ENCODE data around the gene MMAB.

MMAB gene

DNA sequence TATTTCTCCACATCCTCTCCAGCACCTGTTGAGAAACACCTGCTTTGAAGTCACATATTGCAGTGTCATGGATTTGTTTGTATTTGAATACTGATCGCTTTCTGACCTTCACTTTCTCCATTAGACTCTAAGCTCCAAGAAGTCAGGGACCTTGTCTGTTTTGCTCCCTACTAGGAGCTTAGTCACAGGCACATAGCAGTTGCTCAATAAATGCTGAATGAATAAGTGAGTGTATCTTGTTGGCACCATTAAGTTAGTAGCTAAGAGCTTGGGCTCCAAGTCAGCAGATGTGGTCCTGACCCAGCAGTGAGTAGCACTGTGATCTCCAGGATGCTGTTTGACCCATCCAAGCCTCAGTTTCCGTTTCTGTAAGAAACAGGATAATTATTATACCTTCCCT lies 10.4 kb upstream of the MMAB start:
- no peak for DNase-seq (ENCODE audit: low spot score)

DNA sequence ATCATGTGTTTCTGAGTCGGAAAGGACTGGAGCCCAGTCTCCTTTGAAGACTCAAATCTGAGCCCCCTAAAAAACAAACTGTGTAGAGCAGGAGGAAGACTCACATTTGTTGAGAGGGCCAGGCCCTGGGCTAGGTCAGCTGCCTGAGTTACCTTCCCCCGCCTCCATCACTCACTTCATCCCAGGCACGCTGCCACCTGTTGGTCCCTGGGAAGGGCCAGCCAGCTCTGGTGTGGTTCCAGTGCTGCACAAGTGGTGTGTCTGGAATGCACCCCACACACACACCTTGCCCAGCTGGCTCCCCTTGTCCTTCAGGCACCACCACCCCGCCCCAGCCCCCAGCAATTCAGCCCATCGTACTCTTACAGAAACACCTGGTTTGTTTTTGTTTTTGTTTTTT lies 9.3 kb upstream of the MMAB start:
- no peak for DNase-seq (ENCODE audit: low spot score)

DNA sequence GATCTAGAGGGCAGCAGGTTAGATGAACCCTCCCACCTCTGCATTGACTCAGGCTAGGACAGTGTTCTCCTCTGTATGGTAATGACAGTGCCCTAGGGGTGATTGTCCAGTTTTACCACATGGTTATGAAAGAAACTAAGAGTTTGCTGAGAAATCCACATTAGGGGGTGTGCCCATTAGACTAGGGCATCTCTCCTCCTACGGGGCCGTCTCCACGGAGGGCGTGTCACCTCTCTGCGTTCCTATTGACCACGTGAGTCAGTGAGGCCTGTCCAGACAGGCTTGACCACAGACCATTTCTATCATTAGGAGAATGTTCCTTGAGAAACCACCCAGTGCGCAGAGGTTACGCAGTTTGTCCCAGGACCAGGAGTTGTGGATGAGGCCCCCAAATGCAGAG lies 8.6 kb upstream of the MMAB start:
- DNase-seq (ENCODE audit: low spot score) = no peak

DNA sequence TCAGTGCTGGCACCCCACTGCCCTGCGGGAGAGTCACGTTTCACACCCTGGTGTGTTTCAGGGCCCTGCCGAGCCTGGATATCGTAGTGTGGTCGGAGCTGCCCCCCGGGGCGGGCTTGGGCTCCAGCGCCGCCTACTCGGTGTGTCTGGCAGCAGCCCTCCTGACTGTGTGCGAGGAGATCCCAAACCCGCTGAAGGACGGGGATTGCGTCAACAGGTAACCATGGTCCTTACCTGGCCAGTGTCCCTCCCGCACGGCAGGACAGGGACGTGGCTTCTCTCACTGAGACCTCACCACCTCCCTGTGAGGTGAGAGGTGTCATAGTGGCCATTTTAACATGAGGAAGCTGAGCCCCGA lies 8.0 kb upstream of the MMAB start:
- no peak for DNase-seq (ENCODE audit: low spot score)

DNA sequence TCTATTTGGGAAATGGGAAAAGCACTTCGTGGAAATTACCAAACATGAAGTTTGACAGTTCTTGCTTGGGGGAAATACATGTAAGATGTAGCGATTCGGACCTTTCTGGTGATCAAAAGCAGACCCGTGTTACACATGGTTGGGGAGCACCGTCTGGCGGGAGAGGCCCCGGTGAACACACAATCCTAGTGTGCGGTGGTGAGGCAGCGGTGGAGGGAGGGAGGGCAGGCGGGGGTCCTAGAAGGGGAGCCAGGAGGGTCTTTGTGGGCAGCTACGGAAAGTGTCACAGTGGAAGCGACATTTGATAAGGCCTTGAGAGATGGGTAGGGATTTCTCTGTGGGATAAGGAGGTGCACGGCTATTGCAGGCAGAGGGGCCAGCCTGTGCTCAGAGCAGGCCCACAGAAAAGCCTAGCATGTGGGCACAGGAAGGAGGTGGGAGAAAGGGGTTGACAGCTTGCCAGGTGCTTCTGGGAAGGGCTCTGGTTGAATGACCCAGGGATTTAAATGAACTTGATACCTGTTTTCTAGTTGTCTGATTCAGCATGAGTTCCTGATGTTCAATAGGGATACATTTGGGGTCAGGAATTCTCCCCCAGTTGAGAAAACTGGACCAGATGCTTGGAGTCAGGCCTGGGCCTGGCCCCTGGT lies 7.5 kb upstream of the MMAB start:
- DNase-seq (ENCODE audit: low spot score) = no peak

DNA sequence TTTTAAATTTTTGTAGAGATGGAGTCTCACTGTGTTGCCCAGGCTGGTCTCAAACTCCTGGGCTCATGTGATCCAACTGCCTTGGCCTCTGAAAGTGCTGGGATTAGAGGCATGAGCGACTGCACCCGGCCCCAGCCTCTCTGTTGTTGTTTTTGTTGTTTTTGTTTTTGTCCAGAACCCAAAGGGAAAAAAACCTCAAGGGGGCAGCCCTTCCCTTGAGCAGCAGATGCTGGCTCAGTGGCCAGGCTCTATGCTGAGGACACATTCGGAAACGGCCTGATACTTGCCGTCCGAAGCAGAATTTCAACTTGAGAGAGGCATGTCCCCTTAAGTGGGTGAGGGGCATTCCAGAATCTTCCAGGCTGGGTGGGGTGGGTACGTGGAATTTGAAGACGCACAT lies 7.0 kb upstream of the MMAB start:
- no peak for DNase-seq (ENCODE audit: low spot score)

DNA sequence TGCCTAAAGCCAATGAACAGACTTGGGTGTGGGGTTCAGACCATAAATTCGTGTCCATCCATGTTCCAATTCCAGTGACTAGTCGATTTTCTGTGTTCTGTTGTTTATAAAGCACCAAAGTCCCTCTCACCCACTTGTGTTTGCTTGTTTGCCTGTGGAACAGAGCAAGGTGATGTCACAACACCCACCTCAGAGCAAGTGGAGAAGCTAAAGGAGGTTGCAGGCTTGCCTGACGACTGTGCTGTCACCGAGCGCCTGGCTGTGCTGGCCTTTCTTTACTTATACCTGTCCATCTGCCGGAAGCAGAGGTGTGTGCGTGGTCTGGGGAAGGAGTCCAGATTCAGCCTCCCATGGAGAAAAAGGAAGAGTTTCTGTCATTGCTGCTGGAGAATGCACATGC lies 6.3 kb upstream of the MMAB start:
- no peak for DNase-seq (ENCODE audit: low spot score)

DNA sequence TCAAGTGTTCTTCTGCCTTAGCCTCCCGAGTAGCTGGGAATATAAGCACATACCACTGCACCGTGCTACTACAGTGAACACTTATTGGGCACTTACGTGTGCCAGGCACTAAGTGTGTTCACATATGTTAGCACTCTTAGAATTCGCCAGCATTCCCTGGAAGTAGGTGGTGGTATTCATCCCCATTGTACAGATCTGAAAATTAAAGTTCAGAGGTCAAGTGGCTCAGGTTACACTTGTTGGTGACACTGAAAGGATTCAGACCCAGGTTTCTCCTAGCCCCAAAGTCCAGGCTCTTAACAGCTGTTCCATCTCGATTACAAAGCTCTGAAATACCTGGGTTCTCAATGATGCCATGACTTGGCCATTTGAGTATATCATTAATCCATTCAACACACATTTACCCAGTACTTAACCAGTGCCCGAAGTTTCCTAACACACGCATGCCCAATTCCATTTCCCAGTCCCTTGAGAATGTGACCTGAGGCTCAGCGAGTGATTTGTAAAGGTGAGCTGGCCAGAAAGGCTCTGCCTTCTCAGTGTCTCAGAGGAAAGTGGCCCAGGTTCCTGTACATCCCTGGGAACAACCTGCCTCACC lies 5.1 kb upstream of the MMAB start:
- no peak for DNase-seq (ENCODE audit: low spot score)

DNA sequence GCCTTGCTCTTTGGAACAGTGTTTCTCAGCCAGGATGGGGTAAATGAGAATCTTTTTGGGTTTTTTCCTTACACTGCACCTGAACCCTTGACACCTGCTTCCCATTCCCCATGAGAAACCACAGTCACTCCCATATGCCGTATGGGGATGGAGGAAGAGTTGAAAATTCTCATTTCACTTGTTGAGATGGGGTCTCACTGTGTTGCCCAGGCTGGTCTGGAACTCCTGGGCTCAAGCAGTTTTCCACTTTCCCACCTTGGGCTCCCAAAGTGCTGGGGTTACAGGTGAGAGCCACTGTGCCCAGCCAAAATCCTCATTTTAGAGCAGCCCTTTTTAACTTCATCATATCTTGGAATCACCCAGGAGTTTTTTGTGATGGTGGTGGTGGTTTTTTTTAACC lies 4.0 kb upstream of the MMAB start:
- DNase-seq (ENCODE audit: low spot score) = no peak

DNA sequence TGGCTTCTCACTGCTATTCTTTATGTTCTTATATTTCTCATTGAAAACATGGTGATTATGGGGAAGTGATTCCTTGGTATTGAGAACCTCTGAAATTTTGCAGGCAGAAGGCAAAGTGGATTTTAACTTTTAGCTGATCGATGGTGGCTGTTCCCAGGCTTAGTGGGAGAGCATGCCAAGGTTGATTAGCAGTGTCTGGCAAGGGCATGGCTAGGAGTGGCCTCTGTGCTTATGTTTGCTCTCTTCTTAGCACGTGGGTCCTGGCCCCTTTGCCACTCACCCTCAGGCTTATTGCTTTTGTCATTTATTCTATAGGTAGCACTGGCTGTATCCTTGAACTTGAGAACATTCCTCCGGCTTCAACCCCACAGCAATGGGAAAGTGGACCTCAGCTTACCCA lies 2.4 kb upstream of the MMAB start:
- DNase-seq (ENCODE audit: low spot score) = no peak

DNA sequence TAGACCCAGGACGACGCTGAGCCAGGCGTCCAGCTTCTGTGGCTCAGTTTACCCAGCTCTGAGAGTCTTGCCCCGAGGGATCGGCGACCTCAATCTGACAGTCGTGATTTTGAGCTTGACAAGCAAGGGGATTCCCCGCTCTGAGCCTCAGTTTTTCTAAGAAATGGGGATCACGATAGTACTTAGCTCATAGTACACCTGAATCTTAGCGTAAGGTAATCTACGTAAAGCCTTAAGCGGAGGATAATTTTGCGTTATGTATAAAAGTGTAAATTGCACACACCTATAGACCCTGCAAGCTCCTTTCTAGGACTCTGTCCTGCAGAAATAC lies 575 bp upstream of the MMAB start:
- no peak for DNase-seq (ENCODE audit: low spot score)

DNA sequence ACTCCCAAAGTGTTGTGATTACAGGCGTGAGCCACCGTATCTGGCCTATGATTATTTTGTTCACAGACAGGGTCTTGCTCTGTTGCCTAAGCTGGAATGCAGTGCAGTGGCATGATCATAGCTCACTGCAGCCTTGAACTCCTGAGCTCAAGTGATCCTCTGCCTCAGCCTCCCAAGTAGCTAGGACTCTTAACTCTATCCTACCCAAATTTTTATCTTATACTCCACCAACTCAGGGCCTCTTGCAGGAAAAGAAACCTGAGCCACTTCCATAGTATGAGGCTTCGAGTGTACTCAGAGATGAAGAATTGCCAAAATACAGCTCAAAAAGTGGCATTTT lies 828 bp downstream of the MMAB start:
- no peak for DNase-seq (ENCODE audit: low spot score)

DNA sequence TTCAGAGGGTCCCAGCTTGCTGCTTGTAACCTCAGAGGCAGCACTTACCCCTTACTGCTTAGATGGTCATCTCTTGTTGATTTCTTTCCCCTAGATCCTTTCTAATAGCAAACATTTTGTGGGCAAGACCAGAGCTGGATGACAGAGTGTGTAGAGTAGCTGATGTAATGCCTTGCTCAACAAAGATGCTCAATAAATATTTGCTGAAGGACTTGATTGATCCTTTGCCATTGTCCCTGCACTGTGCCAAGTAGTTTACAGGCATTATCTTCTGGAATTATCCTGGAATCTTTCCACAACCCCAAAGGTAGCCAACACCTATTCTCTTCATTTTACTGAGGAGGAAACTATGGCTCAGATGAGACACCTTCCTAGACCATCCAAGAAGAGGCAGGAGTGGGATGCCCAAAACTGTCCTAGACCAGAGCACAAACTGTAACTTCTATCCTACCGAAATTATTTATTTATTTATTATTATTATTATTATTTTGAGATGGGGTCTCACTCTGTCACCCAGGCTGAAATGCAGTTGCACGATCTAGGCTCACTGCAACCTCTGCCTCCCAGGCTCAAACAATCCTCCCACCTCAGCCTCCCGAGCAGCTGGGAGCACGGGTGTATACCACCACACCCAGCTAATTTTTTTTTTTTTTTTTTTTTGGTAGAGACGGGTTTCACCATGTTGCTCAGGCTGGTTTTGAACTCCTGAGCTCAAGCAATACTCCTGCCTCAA lies 1.4 kb downstream of the MMAB start:
- DNase-seq (ENCODE audit: low spot score) = no peak

DNA sequence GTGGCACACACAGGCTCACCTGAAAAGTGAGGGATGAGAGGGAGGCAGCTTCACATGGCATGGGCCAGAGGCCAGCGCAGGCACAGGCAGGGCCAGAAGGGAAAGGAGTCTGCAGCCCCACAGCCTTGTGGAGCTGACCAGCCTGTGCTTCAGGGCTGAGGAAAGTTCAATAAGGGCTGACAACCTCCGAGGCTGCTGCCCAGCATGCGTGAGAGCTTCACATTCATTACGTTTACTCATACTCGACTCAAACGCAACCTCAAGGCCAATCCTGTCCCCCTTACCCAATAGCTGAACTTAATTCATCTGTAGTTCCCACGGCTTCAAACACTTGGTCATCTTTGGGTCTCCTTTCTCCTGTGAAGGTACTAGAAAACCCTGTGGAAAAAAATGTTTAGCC lies 4.8 kb downstream of the MMAB start:
- no peak for DNase-seq (ENCODE audit: low spot score)

DNA sequence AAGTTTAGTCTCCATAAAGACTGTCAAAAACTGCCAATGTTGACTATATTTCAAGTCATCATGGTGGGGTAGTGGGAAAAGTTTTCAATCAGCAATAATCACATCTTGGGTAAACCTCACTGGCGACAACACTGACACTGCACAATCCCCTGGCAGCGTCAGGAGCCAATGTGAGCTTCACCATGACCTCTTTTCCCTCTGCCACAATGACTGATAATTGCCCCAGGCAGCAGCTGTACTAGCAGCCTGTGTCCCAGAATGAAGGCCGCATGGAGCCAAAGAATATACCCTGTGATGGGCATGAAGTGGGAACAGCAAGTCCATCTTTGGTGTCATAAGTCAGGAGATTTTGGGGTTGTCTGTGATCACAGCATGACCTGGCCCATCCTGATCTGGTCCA lies 5.3 kb downstream of the MMAB start:
- DNase-seq (ENCODE audit: low spot score) = no peak

DNA sequence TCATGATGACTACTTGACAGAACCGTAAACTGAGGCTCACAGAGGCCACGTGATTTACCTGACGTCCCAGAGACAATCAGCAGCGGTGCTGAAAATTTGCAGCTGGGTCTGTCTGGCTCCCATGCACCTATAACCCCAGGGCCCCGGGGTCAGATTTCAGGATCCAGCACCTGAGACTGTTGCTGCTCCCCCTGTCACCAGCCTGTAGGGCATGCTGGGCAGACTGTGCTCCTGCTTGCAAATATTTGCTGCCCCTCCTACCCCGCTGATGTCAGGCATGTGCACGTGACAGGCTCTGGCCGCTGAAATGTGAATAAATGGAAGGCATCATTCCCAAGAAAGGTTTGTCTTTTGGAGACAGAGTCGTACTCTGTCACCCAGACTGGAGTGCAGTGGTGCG lies 6.0 kb downstream of the MMAB start:
- no peak for DNase-seq (ENCODE audit: low spot score)

DNA sequence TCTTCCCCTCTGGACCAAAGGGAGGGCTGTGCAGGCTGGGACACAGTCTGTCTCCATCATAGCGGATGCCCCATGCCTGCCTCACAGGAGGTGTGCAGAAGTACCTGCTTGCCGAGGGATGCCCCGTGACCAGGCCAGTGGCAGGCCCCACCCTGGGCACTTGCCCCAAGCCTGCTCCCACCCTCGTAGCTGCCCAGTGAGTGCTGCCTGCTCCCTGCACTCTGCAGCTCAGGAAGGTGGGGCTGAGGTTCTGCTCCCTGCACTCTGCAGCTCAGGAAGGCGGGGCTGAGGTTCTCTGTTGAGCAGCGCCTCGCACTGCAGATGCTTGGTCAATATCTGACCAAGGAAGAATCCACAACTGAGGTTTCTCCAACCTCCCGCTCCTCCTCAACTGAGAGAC lies 6.9 kb downstream of the MMAB start:
- no peak for DNase-seq (ENCODE audit: low spot score)

DNA sequence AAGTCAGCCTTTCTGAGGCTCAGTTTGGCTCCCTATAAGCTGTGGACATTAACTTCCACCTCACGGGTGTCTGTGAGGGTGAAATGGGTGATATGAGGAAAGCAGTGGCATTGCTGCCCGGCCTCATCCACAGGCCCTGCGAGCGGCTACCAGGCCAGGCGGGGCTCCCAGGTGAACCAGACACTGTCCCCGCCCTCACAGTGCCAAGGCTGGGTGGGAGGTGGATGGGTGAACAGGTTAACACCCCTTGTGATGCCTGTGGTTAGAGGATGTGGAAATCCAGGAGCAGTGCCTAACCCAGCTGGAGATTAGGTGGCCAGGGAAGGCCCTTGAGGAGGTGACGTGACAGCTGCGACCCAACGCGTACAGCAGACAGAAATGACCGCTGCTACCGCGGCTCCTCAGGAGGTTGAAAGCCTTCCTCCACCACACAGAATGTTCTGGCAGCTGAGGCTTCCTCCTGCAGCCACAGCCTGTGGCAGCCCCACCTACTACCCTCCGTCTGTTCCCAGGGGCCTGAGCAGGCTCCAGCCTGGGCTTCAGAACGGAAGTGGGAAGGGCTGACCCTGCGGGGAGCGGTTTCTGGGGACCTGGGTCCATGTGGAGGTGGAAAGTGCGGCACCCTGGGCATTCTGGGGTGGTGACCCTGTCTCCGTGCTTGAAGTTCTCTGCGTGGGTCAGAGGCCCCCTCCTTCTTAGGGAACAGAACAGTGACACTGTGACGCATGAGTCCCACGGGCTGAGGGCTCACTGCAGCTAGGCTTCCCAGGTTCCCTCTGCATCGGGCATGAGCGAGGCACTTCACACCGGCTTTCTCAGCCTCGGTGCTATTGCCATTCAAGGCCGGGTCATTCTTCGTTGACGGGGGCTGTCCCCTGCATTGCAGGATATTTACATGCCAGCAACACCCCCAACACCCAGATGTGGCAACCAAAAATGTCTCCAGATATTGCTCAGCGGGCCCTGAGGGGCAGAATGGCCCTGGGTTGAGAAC lies 9.7 kb downstream of the MMAB start:
- DNase-seq (ENCODE audit: low spot score) = no peak

DNA sequence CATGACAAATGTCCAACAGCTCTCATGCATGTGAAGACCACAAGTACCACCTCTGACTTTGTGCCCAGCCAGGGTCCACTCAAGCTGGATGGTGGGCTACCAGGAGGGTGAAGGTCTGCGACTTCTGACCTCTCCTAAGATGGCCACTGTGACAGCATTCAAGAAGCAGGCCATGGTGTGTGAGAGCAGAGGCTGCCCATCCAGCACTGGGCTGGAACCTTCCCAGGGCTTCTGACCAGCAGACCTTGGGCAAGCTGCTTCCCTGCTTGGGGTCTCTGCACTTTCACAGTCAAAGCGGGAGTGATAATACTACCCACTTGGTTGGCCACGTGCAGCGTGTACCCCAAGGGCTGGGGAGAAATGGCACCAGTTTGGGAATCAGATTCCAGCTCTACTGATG lies 10.4 kb downstream of the MMAB start:
- DNase-seq (ENCODE audit: low spot score) = no peak

DNA sequence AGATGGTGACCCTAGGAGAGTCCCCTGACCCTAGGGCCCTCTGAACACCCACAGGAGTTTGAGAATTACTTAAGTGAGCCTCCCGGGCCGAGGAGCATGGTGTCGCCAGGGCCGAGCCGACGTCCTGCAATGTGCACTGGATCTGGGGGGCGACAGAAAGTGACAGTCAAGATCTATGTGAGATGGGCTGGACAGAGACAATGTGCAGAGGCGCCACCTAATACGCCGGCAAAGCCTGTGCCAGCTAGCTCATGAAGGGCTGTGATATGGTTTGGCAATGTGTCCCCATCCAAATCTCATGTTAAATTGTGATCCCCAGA lies 11.6 kb downstream of the MMAB start:
- DNase-seq (ENCODE audit: low spot score) = no peak

DNA sequence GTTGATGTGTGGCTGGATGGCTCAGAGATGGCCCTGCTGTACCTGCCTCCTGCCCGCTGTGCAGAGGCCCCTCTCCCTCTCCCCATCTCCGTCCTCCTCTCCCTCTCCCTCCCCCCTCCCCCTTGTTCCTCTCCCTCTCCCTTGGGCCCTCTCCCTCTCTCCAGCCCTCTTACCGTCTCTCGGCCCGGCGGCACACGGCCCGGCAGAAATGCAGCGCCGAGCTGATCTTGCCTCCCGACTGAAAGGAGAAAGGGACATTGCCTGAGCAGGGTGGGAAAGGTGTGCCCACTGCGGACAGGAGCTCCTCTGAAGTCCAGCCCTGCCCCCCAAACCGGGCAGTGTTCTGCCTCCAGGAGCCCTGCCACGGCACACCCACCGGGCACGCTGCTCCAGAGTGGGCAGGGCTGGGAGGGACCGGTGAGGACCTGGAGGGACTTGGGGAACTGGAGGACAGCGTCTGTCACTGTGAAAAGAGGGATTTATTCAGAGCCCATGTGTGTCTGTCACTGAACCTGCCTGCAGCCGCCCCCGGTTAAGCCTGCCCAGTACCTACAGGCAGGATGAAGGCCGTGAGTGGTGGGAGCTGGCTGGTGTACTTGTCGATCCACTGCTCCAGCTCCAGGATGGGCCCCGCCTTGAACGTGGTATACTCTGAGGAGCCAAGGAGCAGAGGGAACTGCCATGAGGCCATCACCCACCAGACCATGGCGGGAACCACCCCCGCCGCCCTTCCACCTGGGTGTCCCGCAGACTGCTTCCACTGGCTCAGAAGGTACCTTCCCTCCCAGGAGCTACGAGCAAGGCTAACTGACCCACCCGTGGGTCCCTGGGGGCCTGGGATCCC lies 12.2 kb downstream of the MMAB start:
- no peak for DNase-seq (ENCODE audit: low spot score)

DNA sequence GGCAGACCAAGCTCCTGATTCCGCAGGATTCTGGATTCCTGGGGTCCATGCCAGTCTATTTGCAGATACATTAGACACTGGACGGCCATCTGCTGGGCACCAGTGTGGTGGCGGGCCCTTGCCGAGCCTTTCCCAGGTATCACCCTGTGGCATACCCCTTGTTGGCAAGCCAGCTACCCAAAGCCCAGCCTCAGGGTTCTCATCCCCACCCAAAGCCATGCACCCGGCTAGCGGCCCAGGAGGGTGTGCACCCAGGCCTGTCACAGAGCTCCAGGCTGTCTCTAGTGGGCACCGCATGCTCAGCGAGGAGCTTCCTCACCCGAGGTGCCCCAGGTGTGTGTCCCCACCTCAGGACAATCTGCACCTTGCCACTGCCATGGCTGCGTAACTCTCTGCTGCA lies 13.7 kb downstream of the MMAB start:
- no peak for DNase-seq (ENCODE audit: low spot score)
